ENCODE data around the gene MIPEP.

DNA sequence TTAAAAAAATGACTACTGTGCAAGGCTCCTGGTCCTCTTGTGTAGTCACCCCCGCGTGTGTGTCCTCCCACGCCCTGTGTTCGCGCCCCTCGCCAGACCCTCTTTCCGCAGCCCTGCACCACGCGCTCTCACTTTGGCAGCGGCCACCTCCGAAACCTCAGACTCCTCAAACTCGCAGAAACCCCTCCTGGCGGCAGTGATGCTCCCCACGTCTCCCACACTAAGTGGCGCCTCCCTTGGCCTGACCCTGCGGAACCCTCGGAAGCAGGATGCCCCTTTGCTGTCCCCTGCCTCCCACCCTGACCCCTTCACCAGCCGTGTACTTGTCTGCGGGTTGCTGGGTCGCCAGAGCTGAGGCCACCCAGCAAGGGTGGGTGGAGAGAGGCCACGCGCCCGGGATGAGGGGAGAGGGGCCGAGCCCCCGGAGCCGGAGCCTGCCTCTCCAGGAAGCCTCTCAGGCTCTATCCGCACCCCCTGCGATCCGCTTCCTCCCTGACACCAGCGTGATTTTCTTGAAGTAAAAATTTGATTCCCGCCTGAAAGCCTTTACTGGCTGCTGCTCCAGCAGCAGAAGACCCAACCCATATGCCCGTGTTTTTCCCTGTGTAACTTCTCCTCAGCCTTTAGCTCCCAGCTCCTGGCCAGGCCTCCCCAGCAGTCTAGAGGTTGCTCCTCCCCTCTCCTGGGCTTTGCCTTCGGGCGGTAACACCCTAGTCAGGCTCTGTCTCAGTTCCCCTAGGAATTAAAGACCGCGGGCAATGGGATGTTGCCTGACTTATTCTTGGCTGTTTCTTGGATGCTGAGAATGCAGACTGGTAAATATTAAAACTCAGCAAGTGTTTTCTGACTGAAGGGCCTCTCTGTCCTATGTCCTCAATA lies 55.2 kb downstream of the MIPEP start:
- TF ChIP-seq, protein P1, sequence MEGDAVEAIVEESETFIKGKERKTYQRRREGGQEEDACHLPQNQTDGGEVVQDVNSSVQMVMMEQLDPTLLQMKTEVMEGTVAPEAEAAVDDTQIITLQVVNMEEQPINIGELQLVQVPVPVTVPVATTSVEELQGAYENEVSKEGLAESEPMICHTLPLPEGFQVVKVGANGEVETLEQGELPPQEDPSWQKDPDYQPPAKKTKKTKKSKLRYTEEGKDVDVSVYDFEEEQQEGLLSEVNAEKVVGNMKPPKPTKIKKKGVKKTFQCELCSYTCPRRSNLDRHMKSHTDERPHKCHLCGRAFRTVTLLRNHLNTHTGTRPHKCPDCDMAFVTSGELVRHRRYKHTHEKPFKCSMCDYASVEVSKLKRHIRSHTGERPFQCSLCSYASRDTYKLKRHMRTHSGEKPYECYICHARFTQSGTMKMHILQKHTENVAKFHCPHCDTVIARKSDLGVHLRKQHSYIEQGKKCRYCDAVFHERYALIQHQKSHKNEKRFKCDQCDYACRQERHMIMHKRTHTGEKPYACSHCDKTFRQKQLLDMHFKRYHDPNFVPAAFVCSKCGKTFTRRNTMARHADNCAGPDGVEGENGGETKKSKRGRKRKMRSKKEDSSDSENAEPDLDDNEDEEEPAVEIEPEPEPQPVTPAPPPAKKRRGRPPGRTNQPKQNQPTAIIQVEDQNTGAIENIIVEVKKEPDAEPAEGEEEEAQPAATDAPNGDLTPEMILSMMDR (optimal IDR thresholded peaks at IDR 0.05 in 1 of 3, IDR thresholded peaks at IDR 0.05 in 1 of 3, conservative IDR thresholded peaks at IDR 0.05 in 1 of 3; ENCODE audit: extremely low read depth in 1 of 3, insufficient read depth in 2 of 3, low read length in 3 of 3): no peak
- no peak for TF ChIP-seq EZH2 (IDR thresholded peaks at IDR 0.05; ENCODE audit: low read length)
